HepG2 (cell line): ENCODE results near the gene RAB30. TPM values are rescaled to one million over a fixed set of nuclear protein-coding genes. Genes with fewer than 3 reads are reported as not detected.

ENCODE experiments used
- ATAC-seq: fragments of 200-7000 bp; cut with Tn5 transposase; 3 replicates; pipeline ENCODE4 v1.9.1; 2020; ENCODE audit warnings: mild to moderate bottlenecking, moderate library complexity
- BruUV-seq: library from RNA; stranded (reverse); fragments of 400-500 nt; replicated peaks from 2 replicates; lab custom pipeline; 2021; lab: Mats Ljungman, UMichigan
- CTCF ChIA-PET: fragments of 300-600 bp; formaldehyde crosslinking; extraction: SDS; loops from one replicate; lab custom pipeline; 2021; ENCODE audit warnings: low total read pairs, inconsistent platforms, low intra/inter-chr PET ratio; lab: Yijun Ruan, JAX
- POLR2A ChIA-PET: fragments of 350-600 bp; sonication (Branson Sonifier 250); formaldehyde crosslinking; loops from one replicate; lab custom pipeline; 2020; ENCODE audit warnings: antibody characterized with exemption, inconsistent platforms; lab: Yijun Ruan, JAX
- DNase-seq: peaks from one replicate; pipeline ENCODE4 v3.0.0-alpha.2; 2015; ENCODE audit warnings: low spot score
- FAIRE-seq: peaks from 3 replicates; lab custom pipeline; 2011; peaks lifted over from hg19 to GRCh38; lab: Jason Lieb, UNC
- H2AFZ ChIP-seq: one replicate; pipeline ENCODE4 v1.6.1; 2011; ENCODE audit warnings: low read length, inconsistent platforms
- H3K27ac ChIP-seq: fragments of 300-600 bp; 3 replicates; pipeline ENCODE4 v1.8.0; 2011; ENCODE audit warnings: mixed run types, mild to moderate bottlenecking, mixed read lengths, low read length, inconsistent platforms; ENCODE audit not compliant: insufficient read depth; ENCODE audit errors: extremely low read length
- H3K27me3 ChIP-seq, 2 experiments: fragments of 200-600 bp in 1 of 2; 2 replicates in 1 of 2; 3 replicates in 1 of 2; pipeline versions ENCODE4 v1.6.0 to v1.8.0; 2011; ENCODE audit warnings: low read length in 2 of 2, mild to moderate bottlenecking in 2 of 2, moderate library complexity in 2 of 2, inconsistent platforms in 1 of 2; ENCODE audit not compliant: insufficient read depth in 2 of 2, control insufficient read depth in 1 of 2
- H3K36me3 ChIP-seq, 2 experiments: fragments of 200-600 bp in 1 of 2; replicated peaks in 1 of 2; 2 replicates in 1 of 2; 3 replicates in 1 of 2; pipeline versions ENCODE4 v1.5.1 to v1.8.0; 2011; ENCODE audit warnings: low read length in 2 of 2, inconsistent platforms in 1 of 2; ENCODE audit not compliant: insufficient read depth in 2 of 2, control insufficient read depth in 1 of 2
- H3K4me1 ChIP-seq: 2 replicates; pipeline ENCODE4 v1.5.1; 2012; ENCODE audit warnings: low read length, inconsistent platforms; ENCODE audit not compliant: insufficient read depth
- H3K4me2 ChIP-seq: 2 replicates; pipeline ENCODE4 v1.6.0; 2011; ENCODE audit warnings: low read depth, low read length, inconsistent platforms
- H3K4me3 ChIP-seq, 3 experiments: fragments of 200-600 bp in 1 of 3; sonication (generic), shearing (Covaris generic) in 1 of 3; replicated peaks in 1 of 3; 2 replicates each; pipeline ENCODE4 v1.5.1; 2011 to 2016; ENCODE audit warnings: low read length in 3 of 3, inconsistent platforms in 2 of 3, low read depth in 2 of 3, mild to moderate bottlenecking in 2 of 3, control low read depth in 1 of 3, mixed read lengths in 1 of 3; ENCODE audit not compliant: insufficient read depth in 1 of 3
- H3K79me2 ChIP-seq: one replicate; pipeline ENCODE4 v1.6.1; 2011; ENCODE audit warnings: low read length, inconsistent platforms; ENCODE audit not compliant: insufficient read depth
- H3K9ac ChIP-seq: 2 replicates; pipeline ENCODE4 v1.6.0; 2011; ENCODE audit warnings: mild to moderate bottlenecking, low read depth, low read length, inconsistent platforms; ENCODE audit not compliant: insufficient read depth
- H3K9me3 ChIP-seq: 2 replicates; pipeline ENCODE4 v1.5.1; 2012; ENCODE audit warnings: mild to moderate bottlenecking, low read length
- H4K20me1 ChIP-seq: 2 replicates; pipeline ENCODE4 v1.6.0; 2011; ENCODE audit warnings: inconsistent platforms, mild to moderate bottlenecking, low read length, moderate library complexity; ENCODE audit not compliant: insufficient read depth
- ATF7 ChIP-seq, 2 experiments: fragments of 450-650 bp in 1 of 2; sonication (generic) in 1 of 2; formaldehyde crosslinking in 1 of 2; IDR thresholded peaks; 2 replicates each; pipeline versions ENCODE4 v1.4.0 to v1.6.1; 2016 to 2020; ENCODE audit warnings: antibody characterized with exemption in 1 of 2, mild to moderate bottlenecking in 1 of 2, missing genetic modification reagents in 1 of 2
- FOXO1 ChIP-seq: sonication (generic); formaldehyde crosslinking; IDR thresholded peaks from 2 replicates; pipeline ENCODE4 v1.4.0; 2020; ENCODE audit warnings: missing genetic modification reagents
- HES4 ChIP-seq: sonication (generic); formaldehyde crosslinking; IDR thresholded peaks from 2 replicates; pipeline ENCODE4 v1.9.0; 2021; ENCODE audit warnings: mild to moderate bottlenecking, missing genetic modification reagents, borderline replicate concordance
- ISL2 ChIP-seq: sonication (generic); formaldehyde crosslinking; IDR thresholded peaks from 2 replicates; pipeline ENCODE4 v1.5.0; 2020; ENCODE audit warnings: missing genetic modification reagents
- NPAS2 ChIP-seq: sonication (generic); formaldehyde crosslinking; IDR thresholded peaks from 2 replicates; pipeline ENCODE4 v1.8.0; 2022; ENCODE audit warnings: mild to moderate bottlenecking, missing genetic modification reagents, borderline replicate concordance
- SIN3B ChIP-seq: fragments of 150-350 bp; IDR thresholded peaks from 2 replicates; pipeline ENCODE4 v1.6.1; 2014; ENCODE audit warnings: low read length
- ZNF121 ChIP-seq: sonication (generic); formaldehyde crosslinking; IDR thresholded peaks from 2 replicates; pipeline ENCODE4 v1.5.0; 2020; ENCODE audit warnings: mild to moderate bottlenecking, missing genetic modification reagents
- ZNF225 ChIP-seq: sonication (generic); formaldehyde crosslinking; IDR thresholded peaks from 2 replicates; pipeline ENCODE4 v1.4.0; 2020; ENCODE audit warnings: mild to moderate bottlenecking, missing genetic modification reagents
- ZNF563 ChIP-seq: sonication (generic); formaldehyde crosslinking; IDR thresholded peaks from 2 replicates; pipeline ENCODE4 v1.8.0; 2022; ENCODE audit warnings: mild to moderate bottlenecking, moderate library complexity, missing genetic modification reagents
- ZNF749 ChIP-seq: sonication (generic); formaldehyde crosslinking; IDR thresholded peaks from 2 replicates; pipeline ENCODE4 v1.8.0; 2022; ENCODE audit warnings: mild to moderate bottlenecking, missing genetic modification reagents, moderate library complexity, borderline replicate concordance
- WGBS: methylation state at CpG from one replicate; pipeline ENCODE4 v1.1.6; 2017; ENCODE audit warnings: low lambda C conversion rate; 5-methylcytosine and 5-hydroxymethylcytosine counted together
- in situ Hi-C: cut with HindIII; loops from 2 replicates; pipeline ENCODE4 v1.10.0; 2017; ENCODE audit warnings: low pct_unique_long_range_greater_than_20kb; ENCODE audit not compliant: extremely low pct_ligation_motif_present
- intact Hi-C: fragments of 100-400 bp; cut with micrococcal nuclease; formaldehyde crosslinking; loops from one replicate; pipeline ENCODE4 v1.10.0; 2022; ENCODE audit not compliant: unreplicated experiment
- polyA plus RNA-seq, 8 experiments: library from polyadenylated mRNA; depleted of rRNA in 3 of 8; stranded (reverse) in 7 of 8; unstranded in 1 of 8; fragments of >200 nt; fragmentation: Illumina TruSeq in 4 of 8; extraction: Trizol in 4 of 8; gene quantifications; 2 replicates each; pipeline versions ENCODE4 v1.2.1 to v1.2.3, GENCODE V29; 2011 to 2016; ENCODE audit warnings: low read depth in 4 of 8, missing spikeins in 1 of 8, mixed read lengths in 1 of 8; ENCODE audit not compliant: insufficient read depth in 1 of 8
- total RNA-seq, 5 experiments: library from RNA; depleted of rRNA; stranded (reverse); fragments of >200 nt; fragmentation: Illumina TruSeq; extraction: Trizol; gene quantifications; 2 replicates each; pipeline ENCODE4 v1.2.3, GENCODE V29; 2016; ENCODE audit warnings: low read depth in 1 of 5
- TF ChIP-seq, protein P1 (sequence below): sonication (generic); formaldehyde crosslinking; IDR thresholded peaks from 2 replicates; pipeline ENCODE4 v1.5.0; 2020; ENCODE audit warnings: missing genetic modification reagents
- TF ChIP-seq, protein P2 (sequence below): sonication (generic); formaldehyde crosslinking; IDR thresholded peaks from 2 replicates; pipeline ENCODE4 v1.4.0; 2020; ENCODE audit warnings: mild to moderate bottlenecking, missing genetic modification reagents

RAB30 gene
- total and polyA plus RNA-seq, 2 of the 13 experiments (the other 11 are each of a cell fraction or from before 2014, with no cell fraction given), result 3.7 to 5.0 TPM

DNA sequence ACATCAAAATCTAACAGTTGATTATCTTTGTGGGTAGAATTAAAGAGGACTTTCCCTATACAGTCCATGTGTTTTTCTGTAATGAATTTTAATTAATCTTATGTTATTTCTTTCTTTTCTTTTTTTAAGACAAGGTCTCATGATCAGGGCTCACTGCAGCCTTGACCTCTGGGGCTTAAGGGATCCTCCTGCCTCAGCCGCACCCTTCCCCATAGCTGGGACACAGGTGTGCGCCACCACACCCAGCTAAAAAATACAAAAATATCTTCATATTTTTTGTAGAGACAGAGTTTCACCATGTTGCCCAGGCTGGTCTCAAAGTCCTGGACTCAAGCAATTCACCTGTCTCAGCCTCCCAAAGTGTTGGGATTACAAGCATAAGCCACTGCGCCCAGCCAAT, 7.7 kb downstream of the RAB30 start:
- Histone ChIP-seq H3K79me2 (peaks cover 27% of the 10 kb centered on the region), H4K20me1 (no peaks in the 10 kb centered on the region), H3K27ac (no peak overlapping the region), H3K4me2 (no peak overlapping the region), H2AFZ (no peak overlapping the region), H3K4me1 (peaks cover 62% of the 10 kb centered on the region), H3K9me3 (no peaks in the 10 kb centered on the region), H3K36me3 (no peaks in the 10 kb centered on the region), H3K27me3 (no peaks in the 10 kb centered on the region), H3K9ac (no peak overlapping the region), H3K4me3 (no peak overlapping the region)
- intact Hi-C loops (no loop called here), in situ Hi-C loops (no loop called here)
- DNase-seq (no peak), ATAC-seq (no peak), FAIRE-seq (no peak)
- TF ChIP-seq HES4 (CRISPR knock-in tag), result no peak
- TF ChIP-seq ZNF749 (CRISPR knock-in tag), result no peak
- no peak for TF ChIP-seq ATF7 (IDR thresholded peaks at IDR 0.05)
- TF ChIP-seq ATF7 (CRISPR knock-in tag; IDR thresholded peaks at IDR 0.05), result no peak
- TF ChIP-seq NPAS2, result no peak
- TF ChIP-seq, protein P1, sequence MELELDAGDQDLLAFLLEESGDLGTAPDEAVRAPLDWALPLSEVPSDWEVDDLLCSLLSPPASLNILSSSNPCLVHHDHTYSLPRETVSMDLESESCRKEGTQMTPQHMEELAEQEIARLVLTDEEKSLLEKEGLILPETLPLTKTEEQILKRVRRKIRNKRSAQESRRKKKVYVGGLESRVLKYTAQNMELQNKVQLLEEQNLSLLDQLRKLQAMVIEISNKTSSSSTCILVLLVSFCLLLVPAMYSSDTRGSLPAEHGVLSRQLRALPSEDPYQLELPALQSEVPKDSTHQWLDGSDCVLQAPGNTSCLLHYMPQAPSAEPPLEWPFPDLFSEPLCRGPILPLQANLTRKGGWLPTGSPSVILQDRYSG (CRISPR knock-in tag), result no peak
- TF ChIP-seq SIN3B, result no peak
- no peak for TF ChIP-seq ZNF563 (CRISPR knock-in tag)
- no peak for TF ChIP-seq FOXO1 (CRISPR knock-in tag)
- TF ChIP-seq ZNF121 (CRISPR knock-in tag), result no peak
- no peak for TF ChIP-seq ZNF225 (CRISPR knock-in tag)
- no peak for TF ChIP-seq ISL2
- TF ChIP-seq, protein P2, sequence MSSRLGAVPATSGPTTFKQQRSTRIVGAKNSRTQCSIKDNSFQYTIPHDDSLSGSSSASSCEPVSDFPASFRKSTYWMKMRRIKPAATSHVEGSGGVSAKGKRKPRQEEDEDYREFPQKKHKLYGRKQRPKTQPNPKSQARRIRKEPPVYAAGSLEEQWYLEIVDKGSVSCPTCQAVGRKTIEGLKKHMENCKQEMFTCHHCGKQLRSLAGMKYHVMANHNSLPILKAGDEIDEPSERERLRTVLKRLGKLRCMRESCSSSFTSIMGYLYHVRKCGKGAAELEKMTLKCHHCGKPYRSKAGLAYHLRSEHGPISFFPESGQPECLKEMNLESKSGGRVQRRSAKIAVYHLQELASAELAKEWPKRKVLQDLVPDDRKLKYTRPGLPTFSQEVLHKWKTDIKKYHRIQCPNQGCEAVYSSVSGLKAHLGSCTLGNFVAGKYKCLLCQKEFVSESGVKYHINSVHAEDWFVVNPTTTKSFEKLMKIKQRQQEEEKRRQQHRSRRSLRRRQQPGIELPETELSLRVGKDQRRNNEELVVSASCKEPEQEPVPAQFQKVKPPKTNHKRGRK, result no peak
- POLR2A ChIA-PET, result interaction anchor here (2.0 kb wide), 1 partner anchor 8 kb away, joined by 7 read pairs; the partner anchor contains the start of gene RAB30
- BruUV-seq, result no TSS peak
- 95% methylated on average over 3 of the region's 3 CpGs for WGBS
- CTCF ChIA-PET, result no interaction called here
